Transverse colon (tissue), 4 donors: ENCODE data around the gene PHF12.

Source experiments
- CTCF ChIP-seq, 5 experiments: fragments of 200-600 bp in 3 of 5; fragments of 450-650 bp in 2 of 5; sonication (generic) in 3 of 5; IDR thresholded peaks; 1 replicate in 2 of 5; 2 replicates in 3 of 5; pipeline ENCODE4 v1.5.1; 2016 to 2017; ENCODE audit warnings: antibody characterized with exemption in 5 of 5, inconsistent platforms in 3 of 5, mild to moderate bottlenecking in 2 of 5, moderate library complexity in 1 of 5
- EP300 ChIP-seq: sonication (generic); formaldehyde crosslinking; IDR thresholded peaks from one replicate; pipeline ENCODE4 v1.6.1; 2017; ENCODE audit warnings: antibody characterized with exemption, low read depth
- POLR2A ChIP-seq: fragments of 450-650 bp; IDR thresholded peaks from one replicate; pipeline ENCODE4 v1.6.1; 2016; ENCODE audit warnings: antibody characterized with exemption, mild to moderate bottlenecking, moderate library complexity
- POLR2AphosphoS5 ChIP-seq, 3 donors: sonication (generic); formaldehyde crosslinking; IDR thresholded peaks; one replicate each; pipeline ENCODE4 v1.6.1; 2016; ENCODE audit warnings: antibody characterized with exemption in 3 of 3

DNA sequence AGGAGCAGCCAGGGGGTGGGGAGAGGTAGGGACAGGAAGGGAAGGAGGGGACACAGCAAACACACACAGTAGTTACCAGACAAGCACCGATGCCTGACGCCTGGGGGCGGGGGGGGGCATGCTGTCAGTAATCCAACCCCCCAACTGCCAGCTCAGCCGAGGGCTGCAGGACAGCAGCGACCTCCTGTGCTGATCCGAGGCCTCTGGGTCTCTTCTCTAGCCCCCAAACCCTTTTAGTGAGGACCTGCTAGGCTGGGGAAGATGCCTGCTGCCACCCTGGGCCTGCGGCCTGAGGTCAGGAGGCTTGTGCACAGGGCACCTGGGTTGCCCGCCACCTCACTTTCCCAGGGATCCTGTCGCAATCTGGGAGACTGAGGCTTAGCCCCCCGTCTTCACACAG lies 65.4 kb downstream of the PHF12 start:
- TF ChIP-seq POLR2A (no peak), CTCF (IDR thresholded peaks at IDR 0.05) (no peak), POLR2AphosphoS5 (IDR thresholded peaks at IDR 0.05) (no peak), EP300 (no peak)
